Thyroid gland (tissue), 4 donors: ENCODE measurements around the gene RTN4. TPM values are rescaled to one million over a fixed set of nuclear protein-coding genes. Genes with fewer than 3 reads are reported as not detected.

Source experiments
- DNase-seq, 2 donors: peaks; one replicate each; pipeline ENCODE4 v3.0.0-alpha.2; 2019
- H3K27ac ChIP-seq, 3 donors: fragments of 200-600 bp; sonication (generic); 1 replicate in 2 of 3; 2 replicates in 1 of 3; pipeline ENCODE4 v1.5.1; 2016 to 2019; ENCODE audit warnings: mild to moderate bottlenecking in 1 of 3, moderate library complexity in 1 of 3
- H3K27me3 ChIP-seq: fragments of 200-600 bp; sonication (generic); one replicate; pipeline ENCODE4 v1.5.1; 2019
- H3K36me3 ChIP-seq, 2 donors: fragments of 200-600 bp; sonication (generic); one replicate each; pipeline ENCODE4 v1.5.1; 2016 to 2019
- H3K4me1 ChIP-seq, 2 donors: fragments of 200-600 bp; sonication (generic); one replicate each; pipeline ENCODE4 v1.5.1; 2017 to 2019
- H3K4me3 ChIP-seq, 3 donors: fragments of 200-600 bp; sonication (generic); replicated peaks in 1 of 3; 1 replicate in 2 of 3; 2 replicates in 1 of 3; pipeline ENCODE4 v1.5.1; 2016; ENCODE audit warnings: mild to moderate bottlenecking in 1 of 3
- H3K9me3 ChIP-seq: fragments of 200-600 bp; sonication (generic); one replicate; pipeline ENCODE4 v1.5.1; 2017
- POLR2A ChIP-seq, 2 donors: fragments of 450-650 bp; IDR thresholded peaks; one replicate each; pipeline ENCODE4 v1.6.1; 2017; ENCODE audit warnings: antibody characterized with exemption in 2 of 2, mild to moderate bottlenecking in 2 of 2, moderate library complexity in 1 of 2
- WGBS, 2 donors: methylation state at CpG; one replicate each; pipeline ENCODE4 v1.1.5; 2017; 5-methylcytosine and 5-hydroxymethylcytosine counted together
- intact Hi-C: fragments of 100-400 bp; cut with DNase I; formaldehyde crosslinking; loops from one replicate; pipeline ENCODE4 v1.15.1; 2023
- total RNA-seq, 4 donors: library from RNA; depleted of rRNA; stranded (reverse); fragments of >200 nt; gene quantifications; one replicate each; pipeline ENCODE4 v1.2.3, GENCODE V29; 2016
- TF ChIP-seq, protein P1 (sequence below), 6 experiments: fragments of 200-600 bp in 3 of 6; fragments of 450-650 bp in 3 of 6; sonication (generic) in 3 of 6; IDR thresholded peaks; one replicate each; pipeline ENCODE4 v1.5.1; 2016 to 2019; ENCODE audit warnings: antibody characterized with exemption in 6 of 6, mild to moderate bottlenecking in 2 of 6, inconsistent platforms in 1 of 6, moderate library complexity in 1 of 6

The RTN4 gene
- total RNA-seq, 4 donors from 2014 or later = 144 to 256 (median 180) TPM

DNA sequence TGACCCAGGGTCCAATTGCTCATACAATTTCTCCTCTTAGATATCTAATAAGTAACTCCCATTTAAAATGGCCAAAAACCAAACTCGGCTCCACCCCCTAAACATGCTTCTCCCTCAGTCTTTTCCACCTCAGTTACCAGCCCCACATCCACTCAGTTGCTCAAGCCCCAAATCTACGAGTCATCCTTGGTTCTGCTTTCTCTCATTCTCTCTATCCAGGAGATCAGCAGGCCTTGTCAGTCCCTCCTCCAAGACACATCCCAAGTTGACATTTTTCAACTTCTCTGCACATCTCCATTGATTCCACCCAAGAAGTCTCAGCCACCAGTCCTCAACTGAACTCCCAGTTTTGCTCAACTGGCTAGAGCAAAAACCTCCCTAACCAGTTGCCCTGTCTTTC lies 40.5 kb upstream of the RTN4 start:
- H3K4me3 ChIP-seq = no peak overlapping the region
- TF ChIP-seq, protein P1, sequence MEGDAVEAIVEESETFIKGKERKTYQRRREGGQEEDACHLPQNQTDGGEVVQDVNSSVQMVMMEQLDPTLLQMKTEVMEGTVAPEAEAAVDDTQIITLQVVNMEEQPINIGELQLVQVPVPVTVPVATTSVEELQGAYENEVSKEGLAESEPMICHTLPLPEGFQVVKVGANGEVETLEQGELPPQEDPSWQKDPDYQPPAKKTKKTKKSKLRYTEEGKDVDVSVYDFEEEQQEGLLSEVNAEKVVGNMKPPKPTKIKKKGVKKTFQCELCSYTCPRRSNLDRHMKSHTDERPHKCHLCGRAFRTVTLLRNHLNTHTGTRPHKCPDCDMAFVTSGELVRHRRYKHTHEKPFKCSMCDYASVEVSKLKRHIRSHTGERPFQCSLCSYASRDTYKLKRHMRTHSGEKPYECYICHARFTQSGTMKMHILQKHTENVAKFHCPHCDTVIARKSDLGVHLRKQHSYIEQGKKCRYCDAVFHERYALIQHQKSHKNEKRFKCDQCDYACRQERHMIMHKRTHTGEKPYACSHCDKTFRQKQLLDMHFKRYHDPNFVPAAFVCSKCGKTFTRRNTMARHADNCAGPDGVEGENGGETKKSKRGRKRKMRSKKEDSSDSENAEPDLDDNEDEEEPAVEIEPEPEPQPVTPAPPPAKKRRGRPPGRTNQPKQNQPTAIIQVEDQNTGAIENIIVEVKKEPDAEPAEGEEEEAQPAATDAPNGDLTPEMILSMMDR (IDR thresholded peaks at IDR 0.05) = no peak
- TF ChIP-seq POLR2A (IDR thresholded peaks at IDR 0.05) = no peak
- peaks cover 0 to 6% of the 10 kb centered on the region in 2 donors for H3K4me1 ChIP-seq
- no peak overlapping the region for H3K27ac ChIP-seq
- WGBS, 2 donors = 93 to 100% methylated on average over 2 of the region's 2 CpGs
- no peaks in the 10 kb centered on the region for H3K27me3 ChIP-seq
- no peaks in the 10 kb centered on the region for H3K9me3 ChIP-seq
- no peaks in the 10 kb centered on the region for H3K36me3 ChIP-seq
- DNase-seq = no peak
- intact Hi-C loops = loop anchor here (10.0 kb wide), 1 partner anchor 74 kb away; no protein-coding TSS in a partner anchor

DNA sequence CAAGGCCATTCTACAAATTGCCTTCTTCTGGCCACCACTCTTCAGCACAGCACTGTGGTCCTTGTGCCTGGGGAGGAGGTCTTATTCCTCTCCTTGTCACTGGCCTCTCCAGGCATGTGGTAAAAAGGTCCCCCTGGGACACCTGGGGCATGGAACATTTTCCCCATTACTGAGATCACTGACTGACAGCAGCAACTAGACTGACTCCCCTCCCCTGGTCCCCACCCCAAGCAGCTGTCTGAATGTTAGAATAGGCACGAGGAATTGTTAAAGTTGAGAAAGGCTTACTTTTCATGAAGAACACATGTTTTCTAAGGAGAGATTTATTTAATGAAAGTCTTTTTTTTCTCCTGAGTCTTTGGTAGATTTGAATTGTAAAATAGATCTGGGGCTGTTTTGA lies 39.5 kb upstream of the RTN4 start:
- Histone ChIP-seq H3K36me3 (no peaks in the 10 kb centered on the region), H3K4me1 (peaks cover 0 to 6% of the 10 kb centered on the region in 2 donors), H3K27me3 (no peaks in the 10 kb centered on the region), H3K4me3 (no peak overlapping the region), H3K9me3 (no peaks in the 10 kb centered on the region), H3K27ac (no peak overlapping the region)
- TF ChIP-seq POLR2A (IDR thresholded peaks at IDR 0.05) = no peak
- TF ChIP-seq, protein P1 (IDR thresholded peaks at IDR 0.05) = no peak
- intact Hi-C loops = loop anchor here (10.0 kb wide), 1 partner anchor 75 kb away; no protein-coding TSS in a partner anchor
- DNase-seq = no peak
- 100% methylated on average over 1 of the region's 1 CpG for WGBS, 2 donors

DNA sequence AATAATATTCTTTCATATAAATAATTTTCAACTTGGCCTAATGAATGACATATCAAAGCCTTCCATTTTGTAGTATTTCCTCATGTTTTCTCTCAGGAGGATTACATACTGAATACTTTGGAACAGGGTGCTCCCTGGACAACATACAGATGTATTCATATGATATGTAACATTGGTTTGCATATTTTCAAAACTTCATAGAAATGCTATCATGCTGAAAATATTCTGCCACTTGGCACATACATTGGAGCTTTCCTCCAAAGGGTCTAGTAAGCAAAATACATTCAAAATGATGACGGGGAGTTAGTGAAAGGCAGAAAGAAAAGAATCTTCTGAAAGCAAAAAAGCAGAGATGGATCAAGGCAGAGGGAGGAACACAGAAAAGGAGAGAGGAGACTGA lies 38.1 kb upstream of the RTN4 start:
- no peaks in the 10 kb centered on the region for H3K27me3 ChIP-seq
- intact Hi-C loops = no loop called here
- TF ChIP-seq POLR2A (IDR thresholded peaks at IDR 0.05) = no peak
- TF ChIP-seq, protein P1 (IDR thresholded peaks at IDR 0.05) = no peak
- no peak overlapping the region for H3K27ac ChIP-seq
- H3K36me3 ChIP-seq = no peaks in the 10 kb centered on the region
- no peaks in the 10 kb centered on the region for H3K9me3 ChIP-seq
- peaks cover 0 to 6% of the 10 kb centered on the region in 2 donors for H3K4me1 ChIP-seq
- 89 to 94% methylated on average over 1 of the region's 1 CpG for WGBS, 2 donors
- H3K4me3 ChIP-seq = no peak overlapping the region
- DNase-seq = no peak

DNA sequence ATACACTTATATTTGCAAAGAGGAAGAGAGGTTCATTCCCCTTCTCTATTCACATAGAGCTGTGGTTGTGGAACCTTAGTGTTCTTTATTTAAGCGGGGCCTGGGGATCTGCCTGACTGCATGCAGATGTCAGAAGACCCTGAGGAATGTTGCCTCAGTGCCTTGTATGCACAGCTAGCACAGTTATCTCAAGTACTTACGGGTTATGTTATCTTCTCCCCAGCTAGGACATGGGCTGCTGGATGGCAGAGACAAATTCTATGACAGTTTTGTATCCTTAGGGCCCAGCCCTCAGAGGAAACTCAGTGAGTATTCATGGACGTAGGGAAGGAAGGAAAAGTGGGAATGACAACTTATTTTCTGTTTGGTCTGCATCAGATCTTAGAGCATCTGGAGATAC lies 37.7 kb upstream of the RTN4 start:
- no peak overlapping the region for H3K4me3 ChIP-seq
- intact Hi-C loops = no loop called here

DNA sequence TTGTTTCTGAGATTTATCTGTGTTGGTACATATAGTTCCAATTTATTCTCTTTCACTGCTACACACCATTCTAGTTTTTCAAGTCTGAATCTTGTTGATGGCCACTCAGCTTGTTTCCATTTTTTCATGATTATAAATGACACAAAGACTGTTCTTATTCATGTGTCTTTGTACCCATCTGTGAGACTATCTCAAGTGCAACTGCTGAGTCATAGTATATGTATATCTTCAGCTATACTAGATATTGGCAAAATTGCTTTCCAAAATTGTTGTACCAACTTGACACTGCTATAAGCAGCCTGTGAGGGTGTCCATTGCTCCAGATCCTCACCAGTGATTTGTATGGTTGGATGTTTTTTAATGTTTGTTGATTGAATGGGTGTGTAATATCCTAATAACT lies 37.2 kb upstream of the RTN4 start:
- intact Hi-C loops = no loop called here
- DNase-seq = no peak
- Histone ChIP-seq H3K36me3 (no peaks in the 10 kb centered on the region), H3K27ac (no peak overlapping the region), H3K4me1 (peaks cover 0 to 2% of the 10 kb centered on the region in 2 donors), H3K27me3 (no peaks in the 10 kb centered on the region), H3K9me3 (no peaks in the 10 kb centered on the region), H3K4me3 (no peak overlapping the region)
- TF ChIP-seq, protein P1 (IDR thresholded peaks at IDR 0.05) = no peak
- no peak for TF ChIP-seq POLR2A (IDR thresholded peaks at IDR 0.05)

More for the DNA sequence above, 37.7 kb upstream of the RTN4 start:
- peaks cover 0 to 6% of the 10 kb centered on the region in 2 donors for H3K4me1 ChIP-seq
- no peak overlapping the region for H3K27ac ChIP-seq
- TF ChIP-seq, protein P1 (IDR thresholded peaks at IDR 0.05) = no peak
- no peak for TF ChIP-seq POLR2A (IDR thresholded peaks at IDR 0.05)
- DNase-seq = no peak
- H3K36me3 ChIP-seq = no peaks in the 10 kb centered on the region
- 82 to 86% methylated on average over 3 of the region's 3 CpGs for WGBS, 2 donors
- no peaks in the 10 kb centered on the region for H3K27me3 ChIP-seq
- no peaks in the 10 kb centered on the region for H3K9me3 ChIP-seq
